Measurements from ENCODE around the gene CHI3L2. TPM values are rescaled to one million over a fixed set of nuclear protein-coding genes. Genes with fewer than 3 reads are reported as not detected.

Gene CHI3L2
- total and polyA plus RNA-seq, 2 donors (not counting 1 experiment from before 2014, with no cell fraction given), result 9.2 to 31.5 TPM

DNA sequence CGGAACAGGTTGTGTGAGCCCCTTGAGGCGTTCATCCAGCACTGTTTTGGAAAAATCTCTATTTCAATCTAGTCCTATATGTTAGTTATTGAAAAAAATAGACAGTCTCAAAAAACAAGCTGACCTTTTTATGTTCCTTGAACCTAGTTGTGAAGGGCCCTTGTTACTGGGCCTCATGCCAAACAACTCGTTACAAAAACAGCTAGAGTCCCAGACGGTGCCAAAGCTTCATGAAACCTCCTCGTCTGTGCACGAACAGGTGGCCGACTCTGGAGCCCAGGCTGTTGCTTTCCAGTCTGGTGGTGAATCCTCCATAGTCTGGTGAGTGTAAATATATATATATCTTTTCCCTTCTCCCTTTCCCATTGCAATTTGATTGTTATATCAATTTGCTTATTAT is 63.1 kb downstream of the CHI3L2 start, which contains the start of gene CHIA:
TSS of gene CHIA (plus strand) at position 222 of the 400 bp plus-strand sequence. CDS start 19,617 bp downstream, outside the sequence.
- Mint-ChIP-seq H3K4me3 (no peak within 1 kb of the TSS), H3K27ac (no peak within 1 kb of the TSS), H3K4me1 (no peaks in the 10 kb centered on the region), H3K9me3 (ENCODE audit: insufficient read depth) (no peaks in the 10 kb centered on the region), H3K27me3 (no peaks in the 10 kb centered on the region)
- 75% methylated on average over 2 of the region's 7 CpGs for WGBS (ENCODE audit: insufficient coverage)
- no peaks in the 10 kb centered on the region for H4K20me1 ChIP-seq (ENCODE audit: control insufficient read depth, insufficient read depth, low read length, poor library complexity, severe bottlenecking)
- CTCF ChIA-PET, result no interaction called here
- H3K4me3 ChIP-seq (ENCODE audit: control extremely low read depth in 1 of 5, extremely low read depth in 1 of 5, insufficient read depth in 1 of 5, low read depth in 2 of 5, low read length in 4 of 5), result no peak within 1 kb of the TSS
- H3K36me3 ChIP-seq (replicated peaks in 1 of 2; ENCODE audit: control extremely low read depth in 1 of 2, control insufficient read depth in 1 of 2, extremely low read depth in 1 of 2, insufficient read depth in 2 of 2, low read length in 1 of 2), result no peaks in the 10 kb centered on the region
- POLR2A ChIA-PET, result no interaction called here
- H3K4me1 ChIP-seq (ENCODE audit: control insufficient read depth in 2 of 2, insufficient read depth in 2 of 2, low read length in 2 of 2), result no peaks in the 10 kb centered on the region
- H2AFZ ChIP-seq (ENCODE audit: insufficient read depth, low read depth, low read length, poor library complexity, severe bottlenecking), result no peak within 1 kb of the TSS
- no peak for TF ChIP-seq EZH2 (IDR thresholded peaks at IDR 0.05; ENCODE audit: borderline replicate concordance, insufficient read depth, low read depth, low read length, poor library complexity, severe bottlenecking)
- TF ChIP-seq, protein P1, sequence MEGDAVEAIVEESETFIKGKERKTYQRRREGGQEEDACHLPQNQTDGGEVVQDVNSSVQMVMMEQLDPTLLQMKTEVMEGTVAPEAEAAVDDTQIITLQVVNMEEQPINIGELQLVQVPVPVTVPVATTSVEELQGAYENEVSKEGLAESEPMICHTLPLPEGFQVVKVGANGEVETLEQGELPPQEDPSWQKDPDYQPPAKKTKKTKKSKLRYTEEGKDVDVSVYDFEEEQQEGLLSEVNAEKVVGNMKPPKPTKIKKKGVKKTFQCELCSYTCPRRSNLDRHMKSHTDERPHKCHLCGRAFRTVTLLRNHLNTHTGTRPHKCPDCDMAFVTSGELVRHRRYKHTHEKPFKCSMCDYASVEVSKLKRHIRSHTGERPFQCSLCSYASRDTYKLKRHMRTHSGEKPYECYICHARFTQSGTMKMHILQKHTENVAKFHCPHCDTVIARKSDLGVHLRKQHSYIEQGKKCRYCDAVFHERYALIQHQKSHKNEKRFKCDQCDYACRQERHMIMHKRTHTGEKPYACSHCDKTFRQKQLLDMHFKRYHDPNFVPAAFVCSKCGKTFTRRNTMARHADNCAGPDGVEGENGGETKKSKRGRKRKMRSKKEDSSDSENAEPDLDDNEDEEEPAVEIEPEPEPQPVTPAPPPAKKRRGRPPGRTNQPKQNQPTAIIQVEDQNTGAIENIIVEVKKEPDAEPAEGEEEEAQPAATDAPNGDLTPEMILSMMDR (IDR thresholded peaks at IDR 0.05), result no peak
- H3K9ac ChIP-seq (ENCODE audit: low read length), result no peak within 1 kb of the TSS
- no peak within 1 kb of the TSS for H3K4me2 ChIP-seq (replicated peaks; ENCODE audit: low read depth, low read length, poor library complexity, severe bottlenecking)
- intact Hi-C loops (cut with micrococcal nuclease), result no loop called here
- ATAC-seq (ENCODE audit: low read depth) (no peak), DNase-seq (no peak)
- no peak within 1 kb of the TSS for H3K27ac ChIP-seq (ENCODE audit: low read length in 2 of 2)
- H3K9me3 ChIP-seq (ENCODE audit: control extremely low read depth in 1 of 3, control insufficient read depth in 2 of 3, insufficient read depth in 1 of 3, low read length in 2 of 3), result peaks cover 0 to 2% (median 0%) of the 10 kb centered on the region in 3 donors
- H3K27me3 ChIP-seq (replicated peaks in 1 of 4; ENCODE audit: control extremely low read depth in 1 of 4, control insufficient read depth in 3 of 4, insufficient read depth in 4 of 4, low read length in 3 of 4), result peaks cover 0 to 2% (median 0%) of the 10 kb centered on the region in 4 experiments
- H3K79me2 ChIP-seq (ENCODE audit: control insufficient read depth, insufficient read depth, low read length), result no peaks in the 10 kb centered on the region

Small RNA genes lying within 50 kb of the gene (small RNA-seq; reads per million reads assigned to genes)
- not detected for gene AL355816.1 (ENCODE audit: insufficient read length, low read depth, low replicate concordance)

Other genes with a start within 250 kb of the CHI3L2 start
- 102 and 108 TPM in 2 replicates for gene DRAM2, start 87.6 kb upstream of the CHI3L2 start, total RNA-seq
- gene DRAM2, start 87.6 kb upstream of the CHI3L2 start, polyA plus RNA-seq, result 195 and 223 TPM in 2 replicates
- 83.5 and 86.5 TPM in 2 replicates for gene CEPT1, start 87.5 kb upstream of the CHI3L2 start, total RNA-seq
- gene CEPT1, start 87.5 kb upstream of the CHI3L2 start, polyA plus RNA-seq, result 47.1 and 86.2 TPM in 2 replicates
- 102 and 111 TPM in 2 replicates for gene DENND2D, start 27.1 kb upstream of the CHI3L2 start, total RNA-seq
- gene DENND2D, start 27.1 kb upstream of the CHI3L2 start, polyA plus RNA-seq, result 40.1 and 48.0 TPM in 2 replicates
- not detected in 2 replicates for gene CHIA, start 63.1 kb downstream of the CHI3L2 start, total RNA-seq
- not detected in 2 replicates for gene CHIA, start 63.1 kb downstream of the CHI3L2 start, polyA plus RNA-seq
- gene OVGP1, start 200.0 kb downstream of the CHI3L2 start, total RNA-seq, result 3.3 and 5.4 TPM in 2 replicates
- 8.8 and 14.2 TPM in 2 replicates for gene OVGP1, start 200.0 kb downstream of the CHI3L2 start, polyA plus RNA-seq
- 40.5 and 41.4 TPM in 2 replicates for gene WDR77, start 221.5 kb downstream of the CHI3L2 start, total RNA-seq
- gene WDR77, start 221.5 kb downstream of the CHI3L2 start, polyA plus RNA-seq, result 65.0 and 85.5 TPM in 2 replicates
- gene ATP5PB, start 221.8 kb downstream of the CHI3L2 start, total RNA-seq, result 110 and 113 TPM in 2 replicates
- 52.9 and 81.2 TPM in 2 replicates for gene ATP5PB, start 221.8 kb downstream of the CHI3L2 start, polyA plus RNA-seq
- gene C1orf162, start 246.3 kb downstream of the CHI3L2 start, total RNA-seq, result 46.3 and 47.6 TPM in 2 replicates
- 64.8 and 91.3 TPM in 2 replicates for gene C1orf162, start 246.3 kb downstream of the CHI3L2 start, polyA plus RNA-seq

Measured in B cell (primary cell).